Regular cardiac myocyte (primary cell): ENCODE measurements around the gene VILL. TPM values are rescaled to one million over a fixed set of nuclear protein-coding genes. Genes with fewer than 3 reads are reported as not detected.

Source experiments
- total RNA-seq: library from RNA; depleted of rRNA; stranded (reverse); fragments of >200 nt; gene quantifications from 2 replicates; pipeline ENCODE4 v1.2.3, GENCODE V29; 2014

VILL gene
- 2.5 and 5.4 TPM in 2 replicates for total RNA-seq

GRCh38 chr3:37990527-37990926, at the start of gene VILL:
VILL (plus strand) TSS chr3:37990786; CDS start chr3:37993673, 2,887 bp downstream.

GRCh38 chr3:38029400-38030125, 39.0 kb downstream of the VILL start, which contains the start of gene PLCD1:
PLCD1 (minus strand) TSS chr3:38029642; CDS start chr3:38029539, 103 bp downstream.

GRCh38 chr3:38039101-38039898, 48.7 kb downstream of the VILL start, which contains the start of gene DLEC1:
DLEC1 (plus strand) TSS chr3:38039208; CDS start chr3:38039226, 18 bp downstream.

Other genes with a start within 250 kb of the VILL start
- 24.5 and 29.9 TPM in 2 replicates for gene CTDSPL, start 128.9 kb upstream of the VILL start, total RNA-seq
- gene PLCD1, start 38.9 kb downstream of the VILL start, total RNA-seq, result 16.1 and 29.0 TPM in 2 replicates
- gene DLEC1, start 48.4 kb downstream of the VILL start, total RNA-seq, result 0.28 TPM in 1 of 2 replicates, not detected in the other
- 21.4 and 53.1 TPM in 2 replicates for gene ACAA1, start 146.3 kb downstream of the VILL start, total RNA-seq
- 7.6 and 23.0 TPM in 2 replicates for gene MYD88, start 147.9 kb downstream of the VILL start, total RNA-seq
- 40.6 and 60.6 TPM in 2 replicates for gene OXSR1, start 174.8 kb downstream of the VILL start, total RNA-seq